Right lobe of liver (tissue), 4 donors: Measurements from ENCODE around the gene CDK11B.

ENCODE experiments used
- POLR2A ChIP-seq: fragments of 450-650 bp; IDR thresholded peaks from one replicate; pipeline ENCODE4 v1.6.1; 2017; ENCODE audit warnings: antibody characterized with exemption, mild to moderate bottlenecking
- TF ChIP-seq, protein P1 (sequence below), 4 donors: fragments of 200-600 bp in 3 of 4; fragments of 450-650 bp in 1 of 4; IDR thresholded peaks; one replicate each; pipeline versions ENCODE4 v1.5.1 to v1.8.0; 2016 to 2022; ENCODE audit warnings: antibody characterized with exemption in 4 of 4, mild to moderate bottlenecking in 2 of 4
- donor health status: DM: no; HTN: no; CAD: no.
- donor health status: DM: no; HTN: no; CAD: no.
- donor health status: DM: no; HTN: yes; CAD: no.

DNA sequence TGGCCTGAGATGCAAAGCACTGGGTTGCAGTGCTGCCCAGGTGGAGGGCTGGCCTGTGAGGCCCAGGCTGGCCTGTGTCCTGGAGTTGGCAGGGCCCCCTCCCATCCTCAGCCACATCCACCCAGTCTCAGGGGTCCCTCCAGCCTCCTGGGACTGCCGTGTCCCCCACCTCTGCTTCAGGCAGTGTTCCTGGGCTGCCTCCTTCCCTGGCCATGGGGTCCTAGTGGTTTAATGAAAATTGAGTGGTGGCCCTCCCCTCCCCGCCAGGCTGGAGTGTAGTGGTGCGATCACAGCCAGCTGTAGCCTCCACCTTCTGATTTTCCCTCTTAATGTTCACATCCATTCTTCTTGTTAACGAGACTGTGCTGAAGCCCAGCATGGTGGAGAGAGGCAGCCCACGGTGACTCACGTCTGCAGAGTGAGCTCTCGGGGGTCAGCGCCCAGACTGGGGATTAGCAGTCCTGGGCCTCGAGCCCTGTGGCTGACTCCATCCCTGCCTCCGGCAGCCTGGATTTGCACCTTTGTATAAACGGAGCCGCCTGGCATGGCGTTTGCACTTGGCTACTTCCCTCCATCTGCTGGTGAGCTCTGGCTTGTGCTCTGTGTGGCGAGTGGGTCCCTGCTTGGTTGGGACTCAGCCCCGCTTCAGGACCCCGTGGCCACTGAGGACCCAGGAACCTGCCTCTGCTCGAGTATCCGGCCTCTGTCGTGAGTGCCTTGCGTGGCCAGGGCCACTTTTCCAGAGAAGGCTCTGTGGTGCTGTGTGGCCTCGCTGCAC is 36.6 kb downstream of the CDK11B start:
- TF ChIP-seq, protein P1, sequence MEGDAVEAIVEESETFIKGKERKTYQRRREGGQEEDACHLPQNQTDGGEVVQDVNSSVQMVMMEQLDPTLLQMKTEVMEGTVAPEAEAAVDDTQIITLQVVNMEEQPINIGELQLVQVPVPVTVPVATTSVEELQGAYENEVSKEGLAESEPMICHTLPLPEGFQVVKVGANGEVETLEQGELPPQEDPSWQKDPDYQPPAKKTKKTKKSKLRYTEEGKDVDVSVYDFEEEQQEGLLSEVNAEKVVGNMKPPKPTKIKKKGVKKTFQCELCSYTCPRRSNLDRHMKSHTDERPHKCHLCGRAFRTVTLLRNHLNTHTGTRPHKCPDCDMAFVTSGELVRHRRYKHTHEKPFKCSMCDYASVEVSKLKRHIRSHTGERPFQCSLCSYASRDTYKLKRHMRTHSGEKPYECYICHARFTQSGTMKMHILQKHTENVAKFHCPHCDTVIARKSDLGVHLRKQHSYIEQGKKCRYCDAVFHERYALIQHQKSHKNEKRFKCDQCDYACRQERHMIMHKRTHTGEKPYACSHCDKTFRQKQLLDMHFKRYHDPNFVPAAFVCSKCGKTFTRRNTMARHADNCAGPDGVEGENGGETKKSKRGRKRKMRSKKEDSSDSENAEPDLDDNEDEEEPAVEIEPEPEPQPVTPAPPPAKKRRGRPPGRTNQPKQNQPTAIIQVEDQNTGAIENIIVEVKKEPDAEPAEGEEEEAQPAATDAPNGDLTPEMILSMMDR (IDR thresholded peaks at IDR 0.05): no peak
- no peak for TF ChIP-seq POLR2A
